ENCODE measurements around the gene LGALS3BP. TPM values are rescaled to one million over a fixed set of nuclear protein-coding genes. Genes with fewer than 3 reads are reported as not detected.

The LGALS3BP gene
- polyA plus RNA-seq, 1 donor (not counting 4 experiments of a cell fraction or from before 2014, with no cell fraction given): 53.0 TPM

- dilution Hi-C loops (cut with MboI; ENCODE audit: extremely low pct_ligation_motif_present, low sequenced_read_pairs): no loop called here
- Histone ChIP-seq H3K9me3 (ENCODE audit: control insufficient read depth, low read depth, low read length) (no peaks in the 10 kb centered on the region), H3K4me3 (ENCODE audit: control insufficient read depth in 2 of 3, extremely low read depth in 1 of 3, insufficient read depth in 2 of 3, low read depth in 1 of 3, low read length in 3 of 3) (peak overlapping the region in 1 of 3 experiments; percentile 6), H2AFZ (ENCODE audit: control insufficient read depth, low read length) (no peak overlapping the region), H3K9ac (ENCODE audit: control insufficient read depth, extremely low read depth, insufficient read depth, low read length) (peak overlapping the region; percentile 15), H3K9me1 (ENCODE audit: control insufficient read depth, extremely low read depth, insufficient read depth, low read length) (no peaks in the 10 kb centered on the region), H3K79me2 (ENCODE audit: control insufficient read depth, insufficient read depth, low read length) (peaks cover 18% of the 10 kb centered on the region), H3K4me2 (ENCODE audit: control insufficient read depth, extremely low read depth, insufficient read depth, low read depth, low read length) (no peak overlapping the region), H3K4me1 (ENCODE audit: control insufficient read depth, extremely low read depth, insufficient read depth, low read length) (peaks cover 41% of the 10 kb centered on the region), H3K36me3 (ENCODE audit: control insufficient read depth in 2 of 2, extremely low read depth in 1 of 2, insufficient read depth in 2 of 2, low read length in 2 of 2) (peaks cover 0 to 7% of the 10 kb centered on the region in 2 experiments), H3K27me3 (ENCODE audit: control insufficient read depth, extremely low read depth, insufficient read depth, low read length) (no peaks in the 10 kb centered on the region), H4K20me1 (ENCODE audit: control insufficient read depth, extremely low read depth, insufficient read depth, low read length) (no peaks in the 10 kb centered on the region), H3K27ac (ENCODE audit: control insufficient read depth, insufficient read depth, low read length) (no peak overlapping the region)
- DNase-seq (ENCODE audit: low read depth, low spot score) (no peak), FAIRE-seq (no peak)
- TF ChIP-seq CTCF (optimal IDR thresholded peaks at IDR 0.05 in 1 of 3, IDR thresholded peaks at IDR 0.05 in 1 of 3, conservative IDR thresholded peaks at IDR 0.05 in 1 of 3; ENCODE audit: extremely low read depth in 1 of 3, insufficient read depth in 2 of 3, low read length in 3 of 3) (no peak), EZH2 (IDR thresholded peaks at IDR 0.05; ENCODE audit: low read length) (no peak)
Observed at GRCh38 chr17:78976907-78977680, 2.6 kb downstream of the LGALS3BP start.

- Histone ChIP-seq H2AFZ (ENCODE audit: control insufficient read depth, low read length) (no peak overlapping the region), H3K79me2 (ENCODE audit: control insufficient read depth, insufficient read depth, low read length) (peaks cover 18% of the 10 kb centered on the region), H3K4me3 (ENCODE audit: control insufficient read depth in 2 of 3, extremely low read depth in 1 of 3, insufficient read depth in 2 of 3, low read depth in 1 of 3, low read length in 3 of 3) (peak overlapping the region in 1 of 3 experiments; percentile 38), H3K27ac (ENCODE audit: control insufficient read depth, insufficient read depth, low read length) (peak overlapping the region; percentile 72), H3K4me1 (ENCODE audit: control insufficient read depth, extremely low read depth, insufficient read depth, low read length) (peaks cover 43% of the 10 kb centered on the region), H3K9me1 (ENCODE audit: control insufficient read depth, extremely low read depth, insufficient read depth, low read length) (no peaks in the 10 kb centered on the region), H3K36me3 (ENCODE audit: control insufficient read depth in 2 of 2, extremely low read depth in 1 of 2, insufficient read depth in 2 of 2, low read length in 2 of 2) (peaks cover 0 to 10% of the 10 kb centered on the region in 2 experiments), H4K20me1 (ENCODE audit: control insufficient read depth, extremely low read depth, insufficient read depth, low read length) (peaks cover 2% of the 10 kb centered on the region), H3K9me3 (ENCODE audit: control insufficient read depth, low read depth, low read length) (no peaks in the 10 kb centered on the region), H3K27me3 (ENCODE audit: control insufficient read depth, extremely low read depth, insufficient read depth, low read length) (no peaks in the 10 kb centered on the region), H3K4me2 (ENCODE audit: control insufficient read depth, extremely low read depth, insufficient read depth, low read depth, low read length) (peak overlapping the region; percentile 78), H3K9ac (ENCODE audit: control insufficient read depth, extremely low read depth, insufficient read depth, low read length) (peak overlapping the region; percentile 47)
- dilution Hi-C loops (cut with MboI; ENCODE audit: extremely low pct_ligation_motif_present, low sequenced_read_pairs): no loop called here
- DNase-seq (ENCODE audit: low read depth, low spot score) (no peak), FAIRE-seq (peak; percentile 56)
- no peak for TF ChIP-seq EZH2 (IDR thresholded peaks at IDR 0.05; ENCODE audit: low read length)
- no peak for TF ChIP-seq CTCF (optimal IDR thresholded peaks at IDR 0.05 in 1 of 3, IDR thresholded peaks at IDR 0.05 in 1 of 3, conservative IDR thresholded peaks at IDR 0.05 in 1 of 3; ENCODE audit: extremely low read depth in 1 of 3, insufficient read depth in 2 of 3, low read length in 3 of 3)
Observed at GRCh38 chr17:78974635-78975591, 4.8 kb downstream of the LGALS3BP start.
